ENCODE measurements around the gene UEVLD. TPM values are rescaled to one million over a fixed set of nuclear protein-coding genes. Genes with fewer than 3 reads are reported as not detected.

Gene UEVLD
- total RNA-seq, 1 donor from 2014 or later: 42.0 TPM

- no peak for DNase-seq (ENCODE audit: low read depth)
- Histone ChIP-seq H3K27me3 (ENCODE audit: control insufficient read depth, insufficient read depth, low read length) (no peaks in the 10 kb centered on the region), H3K36me3 (ENCODE audit: control insufficient read depth, insufficient read depth, low read length) (no peaks in the 10 kb centered on the region), H3K4me3 (ENCODE audit: low read depth, low read length) (no peak overlapping the region)
- peak; percentile 45 for TF ChIP-seq CTCF (IDR thresholded peaks at IDR 0.05; ENCODE audit: insufficient read depth, low read length, poor library complexity, severe bottlenecking)
These were observed 48.1 kb downstream of the UEVLD start for GRCh38 chr11:18540207-18541009.

GRCh38 chr11:18536209-18536608 is 52.3 kb downstream of the UEVLD start:
- no peak for TF ChIP-seq CTCF (IDR thresholded peaks at IDR 0.05; ENCODE audit: insufficient read depth, low read length, poor library complexity, severe bottlenecking)
- no peaks in the 10 kb centered on the region for H3K27me3 ChIP-seq (ENCODE audit: control insufficient read depth, insufficient read depth, low read length)
- DNase-seq (ENCODE audit: low read depth): no peak
- H3K4me3 ChIP-seq (ENCODE audit: low read depth, low read length): no peak overlapping the region
- H3K36me3 ChIP-seq (ENCODE audit: control insufficient read depth, insufficient read depth, low read length): no peaks in the 10 kb centered on the region

GRCh38 chr11:18534245-18534644 is 54.3 kb downstream of the UEVLD start:
- H3K27me3 ChIP-seq (ENCODE audit: control insufficient read depth, insufficient read depth, low read length): no peaks in the 10 kb centered on the region
- DNase-seq (ENCODE audit: low read depth): no peak
- no peak overlapping the region for H3K4me3 ChIP-seq (ENCODE audit: low read depth, low read length)
- no peak for TF ChIP-seq CTCF (IDR thresholded peaks at IDR 0.05; ENCODE audit: insufficient read depth, low read length, poor library complexity, severe bottlenecking)
- no peaks in the 10 kb centered on the region for H3K36me3 ChIP-seq (ENCODE audit: control insufficient read depth, insufficient read depth, low read length)

- Histone ChIP-seq H3K27me3 (ENCODE audit: control insufficient read depth, insufficient read depth, low read length) (no peaks in the 10 kb centered on the region), H3K36me3 (ENCODE audit: control insufficient read depth, insufficient read depth, low read length) (no peaks in the 10 kb centered on the region), H3K4me3 (ENCODE audit: low read depth, low read length) (no peak overlapping the region)
- no peak for DNase-seq (ENCODE audit: low read depth)
- no peak for TF ChIP-seq CTCF (IDR thresholded peaks at IDR 0.05; ENCODE audit: insufficient read depth, low read length, poor library complexity, severe bottlenecking)
These were observed 55.2 kb downstream of the UEVLD start for GRCh38 chr11:18533365-18533764.

- Histone ChIP-seq H3K36me3 (ENCODE audit: control insufficient read depth, insufficient read depth, low read length) (no peaks in the 10 kb centered on the region), H3K4me3 (ENCODE audit: low read depth, low read length) (peak overlapping the region; percentile 82), H3K27me3 (ENCODE audit: control insufficient read depth, insufficient read depth, low read length) (no peaks in the 10 kb centered on the region)
- DNase-seq (ENCODE audit: low read depth): peak; percentile 10
- no peak for TF ChIP-seq CTCF (IDR thresholded peaks at IDR 0.05; ENCODE audit: insufficient read depth, low read length, poor library complexity, severe bottlenecking)
These were observed 61.0 kb downstream of the UEVLD start for GRCh38 chr11:18527512-18527911.
